ENCODE measurements around the gene STK24.
A peak's percentile ranks its signal among the peaks of the same experiment; 100 is the strongest.

The STK24 gene

GRCh38 chr13:98490195-98490836, 86.6 kb downstream of the STK24 start:
- no peak for DNase-seq (ENCODE audit: low read depth)

GRCh38 chr13:98489446-98490194, 87.3 kb downstream of the STK24 start:
- DNase-seq (ENCODE audit: low read depth) = no peak

- no peak for DNase-seq (ENCODE audit: low read depth)
Measured at GRCh38 chr13:98488736-98489135, 88.2 kb downstream of the STK24 start.

- no peak for DNase-seq (ENCODE audit: low read depth)
Measured at GRCh38 chr13:98487522-98487921, 89.4 kb downstream of the STK24 start.

- no peak for DNase-seq (ENCODE audit: low read depth)
Measured at GRCh38 chr13:98487016-98487415, 89.9 kb downstream of the STK24 start.

GRCh38 chr13:98486412-98486811, 90.5 kb downstream of the STK24 start:
- DNase-seq (ENCODE audit: low read depth) = no peak

- no peak for DNase-seq (ENCODE audit: low read depth)
Measured at GRCh38 chr13:98485561-98485960, 91.3 kb downstream of the STK24 start.

GRCh38 chr13:98484289-98485219, 92.4 kb downstream of the STK24 start:
- peak; percentile 9 for DNase-seq (ENCODE audit: low read depth)

- DNase-seq (ENCODE audit: low read depth) = no peak
Measured at GRCh38 chr13:98483601-98484288, 93.2 kb downstream of the STK24 start.

- DNase-seq (ENCODE audit: low read depth) = no peak
Measured at GRCh38 chr13:98482476-98483444, 94.1 kb downstream of the STK24 start.

GRCh38 chr13:98480915-98481877, 95.7 kb downstream of the STK24 start:
- no peak for DNase-seq (ENCODE audit: low read depth)

- no peak for DNase-seq (ENCODE audit: low read depth)
Measured at GRCh38 chr13:98479496-98480003, 97.4 kb downstream of the STK24 start.

- DNase-seq (ENCODE audit: low read depth) = no peak
Measured at GRCh38 chr13:98478189-98479129, 98.4 kb downstream of the STK24 start.

- peak; percentile 64 for DNase-seq (ENCODE audit: low read depth)
Measured at GRCh38 chr13:98476538-98476966, 100.4 kb downstream of the STK24 start.

- peak; percentile 13 for DNase-seq (ENCODE audit: low read depth)
Measured at GRCh38 chr13:98476106-98476505, 100.8 kb downstream of the STK24 start.

- no peak for DNase-seq (ENCODE audit: low read depth)
Measured at GRCh38 chr13:98475522-98475921, 101.4 kb downstream of the STK24 start.

GRCh38 chr13:98474761-98475160, 102.1 kb downstream of the STK24 start:
- no peak for DNase-seq (ENCODE audit: low read depth)

GRCh38 chr13:98474292-98474691, 102.6 kb downstream of the STK24 start:
- DNase-seq (ENCODE audit: low read depth) = no peak

All from stimulated activated CD8-positive, alpha-beta memory T cell treated with anti-CD3 and anti-CD28 coated beads, Interleukin-15, amount 100 ng/mL, for 1 hour (primary cell).